Peyer's patch (tissue), 4 donors: Measurements from ENCODE around the gene TRPV6. TPM values are rescaled to one million over a fixed set of nuclear protein-coding genes. Genes with fewer than 3 reads are reported as not detected.

Source experiments
- DNase-seq, 3 donors: peaks; one replicate each; pipeline ENCODE4 v3.0.0-alpha.2; 2017 to 2019
- H3K27ac ChIP-seq, 4 donors: fragments of 200-600 bp; sonication (generic); one replicate each; pipeline ENCODE4 v1.5.1; 2016 to 2019
- H3K27me3 ChIP-seq, 2 donors: fragments of 200-600 bp; sonication (generic); one replicate each; pipeline ENCODE4 v1.5.1; 2019
- H3K36me3 ChIP-seq, 3 donors: fragments of 200-600 bp; sonication (generic); one replicate each; pipeline ENCODE4 v1.5.1; 2016 to 2019
- H3K4me1 ChIP-seq, 4 donors: fragments of 200-600 bp; sonication (generic); one replicate each; pipeline ENCODE4 v1.5.1; 2016 to 2019
- H3K4me3 ChIP-seq, 4 donors: fragments of 200-600 bp; sonication (generic); 1 replicate in 3 of 4; 2 replicates in 1 of 4; pipeline ENCODE4 v1.5.1; 2016 to 2019; ENCODE audit warnings: mild to moderate bottlenecking in 1 of 4
- H3K9me3 ChIP-seq, 4 donors: fragments of 200-600 bp; sonication (generic); one replicate each; pipeline ENCODE4 v1.5.1; 2016 to 2019; ENCODE audit warnings: mild to moderate bottlenecking in 1 of 4
- CTCF ChIP-seq, 6 experiments: fragments of 450-650 bp in 4 of 6; fragments of 200-600 bp in 2 of 6; sonication (generic) in 1 of 6; IDR thresholded peaks; one replicate each; pipeline ENCODE4 v1.5.1; 2017 to 2019; ENCODE audit warnings: antibody characterized with exemption in 6 of 6, mild to moderate bottlenecking in 3 of 6, moderate library complexity in 1 of 6
- POLR2A ChIP-seq, 2 donors: fragments of 450-650 bp; IDR thresholded peaks; one replicate each; pipeline ENCODE4 v1.5.1; 2017; ENCODE audit warnings: antibody characterized with exemption in 2 of 2, mild to moderate bottlenecking in 2 of 2, moderate library complexity in 2 of 2
- total RNA-seq, 4 donors: library from RNA; depleted of rRNA; stranded (reverse); fragments of >200 nt; gene quantifications; one replicate each; pipeline ENCODE4 v1.1.0, GENCODE V29; 2016

Gene TRPV6
- total RNA-seq, 4 donors from 2014 or later, result 0.19 to 2.5 (median 0.82) TPM

DNA sequence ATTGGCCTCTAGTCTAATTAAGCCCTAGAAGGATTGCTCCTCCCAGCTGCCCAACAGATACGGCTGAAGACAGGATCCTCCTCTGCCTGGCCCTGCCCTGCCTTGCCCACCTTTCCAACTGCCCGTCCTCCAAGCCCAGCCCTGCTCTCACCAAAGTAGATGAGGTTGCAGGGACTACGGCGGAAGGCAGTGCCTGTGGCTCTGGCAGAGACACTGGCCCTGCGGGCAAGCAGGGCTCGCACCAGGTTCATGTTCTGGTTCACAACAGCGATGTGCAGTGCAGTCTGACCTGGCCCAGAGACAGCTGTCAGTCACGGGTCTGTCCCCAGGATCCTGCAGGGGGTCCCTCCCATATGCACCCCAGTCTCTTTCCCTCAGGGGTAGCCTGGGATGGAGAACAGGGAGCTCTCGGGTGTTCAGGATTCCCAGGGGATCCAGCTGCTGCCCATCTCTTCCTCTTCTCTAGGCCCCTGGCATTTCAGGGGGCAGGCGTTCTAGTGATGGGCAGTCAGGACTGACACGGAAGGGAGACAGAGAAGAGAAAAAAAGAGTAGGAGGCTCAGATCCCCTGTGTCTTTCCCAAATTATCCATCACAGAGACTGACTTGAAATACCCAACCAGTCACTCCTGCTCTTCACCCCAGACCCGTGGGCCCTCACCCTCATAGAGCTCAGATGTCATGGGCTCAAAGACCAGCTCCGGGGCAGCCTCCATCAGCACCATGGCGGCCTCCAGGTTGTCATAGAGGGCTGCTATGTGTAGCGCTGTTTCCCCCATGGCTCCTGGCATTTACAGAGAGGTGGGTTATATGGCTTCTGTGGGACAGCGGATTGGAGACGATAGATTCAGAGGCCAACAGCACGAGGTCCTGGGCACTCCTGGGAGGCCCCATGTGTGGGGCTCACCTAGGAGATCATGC, 8.3 kb downstream of the TRPV6 start:
- H3K27ac ChIP-seq, result no peak overlapping the region
- H3K4me1 ChIP-seq, result no peaks in the 10 kb centered on the region
- peak in 1 of 3 donors; percentile 40 for DNase-seq
- no peaks in the 10 kb centered on the region for H3K36me3 ChIP-seq
- H3K9me3 ChIP-seq, result no peaks in the 10 kb centered on the region
- no peak overlapping the region for H3K4me3 ChIP-seq
- TF ChIP-seq CTCF (IDR thresholded peaks at IDR 0.05) (no peak), POLR2A (IDR thresholded peaks at IDR 0.05) (no peak)
- no peaks in the 10 kb centered on the region for H3K27me3 ChIP-seq

DNA sequence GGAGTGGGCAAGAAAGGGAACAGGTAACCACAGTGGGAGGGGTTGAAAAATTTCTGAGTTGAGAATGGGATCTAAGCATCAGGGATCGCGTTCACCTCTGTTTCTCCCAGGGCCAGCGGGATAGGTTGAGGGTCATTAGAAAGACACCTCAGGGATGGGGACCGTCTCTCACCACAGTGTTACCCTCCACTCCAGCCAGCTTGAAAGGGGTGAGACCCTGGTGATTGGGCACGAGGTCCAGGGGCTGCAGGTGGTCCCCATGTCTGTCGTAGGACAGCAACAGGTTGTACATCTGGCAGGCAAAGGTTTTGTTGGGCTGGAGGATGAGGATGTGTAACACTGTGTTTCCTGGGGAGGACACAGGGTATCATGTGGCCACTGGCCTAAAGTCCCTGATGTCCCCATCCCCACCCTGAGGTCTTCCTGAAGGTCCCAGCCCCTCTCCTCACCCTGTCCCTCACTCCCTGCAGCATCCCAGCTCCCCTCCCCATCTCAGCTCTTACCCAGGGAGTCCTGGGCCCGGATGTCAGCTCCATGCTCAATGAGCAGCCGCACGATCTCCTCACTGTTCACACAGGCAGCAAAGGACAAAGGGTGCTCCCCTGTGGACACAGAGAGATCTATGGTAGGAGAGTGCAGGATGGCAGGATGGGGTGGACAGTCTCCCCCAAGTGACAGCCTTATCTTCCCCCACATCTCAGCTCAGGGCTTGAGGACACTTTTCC, 9.1 kb downstream of the TRPV6 start:
- Histone ChIP-seq H3K27me3 (no peaks in the 10 kb centered on the region), H3K36me3 (no peaks in the 10 kb centered on the region), H3K4me3 (no peak overlapping the region), H3K4me1 (no peaks in the 10 kb centered on the region), H3K27ac (no peak overlapping the region), H3K9me3 (no peaks in the 10 kb centered on the region)
- TF ChIP-seq CTCF (IDR thresholded peaks at IDR 0.05) (no peak), POLR2A (IDR thresholded peaks at IDR 0.05) (no peak)
- peak in 1 of 3 donors; percentile 31 for DNase-seq

DNA sequence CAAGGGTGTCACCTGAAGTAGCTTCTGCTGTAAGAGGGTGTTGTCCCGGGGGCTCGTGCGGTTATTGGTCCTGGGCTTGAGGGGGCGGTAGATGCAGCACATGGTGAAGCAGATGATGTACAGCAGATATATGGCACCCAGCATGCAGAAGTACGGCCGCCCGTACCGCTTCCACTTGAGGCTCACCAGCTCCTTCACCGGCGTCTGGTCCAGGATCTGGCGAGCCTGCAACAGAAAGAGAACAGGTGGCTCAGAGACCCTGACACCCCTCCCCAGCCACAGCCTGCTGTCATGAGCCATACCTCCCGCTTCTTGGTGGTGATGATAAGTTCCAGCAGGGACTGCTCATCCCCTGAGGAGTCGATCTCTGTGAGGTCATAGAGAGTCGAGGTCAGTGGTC, 10.1 kb downstream of the TRPV6 start:
- no peaks in the 10 kb centered on the region for H3K36me3 ChIP-seq
- no peak overlapping the region for H3K4me3 ChIP-seq
- no peaks in the 10 kb centered on the region for H3K27me3 ChIP-seq
- TF ChIP-seq POLR2A (IDR thresholded peaks at IDR 0.05) (no peak), CTCF (IDR thresholded peaks at IDR 0.05) (no peak)
- H3K9me3 ChIP-seq, result no peaks in the 10 kb centered on the region
- peak in 1 of 3 donors; percentile 33 for DNase-seq
- H3K4me1 ChIP-seq, result no peaks in the 10 kb centered on the region
- no peak overlapping the region for H3K27ac ChIP-seq

DNA sequence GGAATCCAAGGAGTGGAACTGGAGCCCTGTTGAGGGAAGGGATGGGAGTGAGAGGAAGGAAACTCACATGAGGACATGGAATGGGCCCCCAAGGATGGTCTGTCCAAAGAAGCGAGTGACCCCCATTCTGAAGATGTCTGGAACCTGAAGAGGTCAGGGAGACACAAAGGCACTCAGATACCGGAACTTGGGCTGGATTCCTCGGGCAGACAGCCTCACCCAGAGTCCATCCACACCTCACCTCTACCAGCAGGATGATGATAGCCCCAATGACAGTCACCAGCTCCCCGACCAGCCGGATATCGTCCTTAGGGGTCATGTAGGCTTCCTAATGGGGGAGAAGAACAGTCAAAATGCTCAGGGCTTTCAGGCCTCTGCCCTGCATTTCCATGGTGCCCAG, 10.7 kb downstream of the TRPV6 start:
- Histone ChIP-seq H3K4me3 (no peak overlapping the region), H3K9me3 (no peaks in the 10 kb centered on the region), H3K4me1 (no peaks in the 10 kb centered on the region), H3K27me3 (no peaks in the 10 kb centered on the region), H3K27ac (no peak overlapping the region), H3K36me3 (no peaks in the 10 kb centered on the region)
- peak in 1 of 3 donors; percentile 28 for DNase-seq
- TF ChIP-seq POLR2A (IDR thresholded peaks at IDR 0.05) (no peak), CTCF (IDR thresholded peaks at IDR 0.05) (no peak)

- Histone ChIP-seq H3K36me3 (no peaks in the 10 kb centered on the region), H3K4me3 (no peak overlapping the region), H3K4me1 (no peaks in the 10 kb centered on the region), H3K27me3 (no peaks in the 10 kb centered on the region), H3K9me3 (no peaks in the 10 kb centered on the region), H3K27ac (no peak overlapping the region)
- peak in 1 of 3 donors; percentile 38 for DNase-seq
- no peak for TF ChIP-seq POLR2A (IDR thresholded peaks at IDR 0.05)
- no peak for TF ChIP-seq CTCF (IDR thresholded peaks at IDR 0.05)
These were observed 11.1 kb downstream of the TRPV6 start for GRCh38 chr7:142874409-142874808.
